Tibial nerve (tissue), 4 donors: ENCODE data around the gene OR8B12.

Experiments used
- CTCF ChIP-seq, 5 experiments: fragments of 200-600 bp in 3 of 5; fragments of 450-650 bp in 2 of 5; sonication (generic) in 3 of 5; IDR thresholded peaks; one replicate each; pipeline ENCODE4 v1.5.1; 2016 to 2019; ENCODE audit warnings: antibody characterized with exemption in 5 of 5, mild to moderate bottlenecking in 3 of 5, moderate library complexity in 2 of 5
- EP300 ChIP-seq, 2 donors: sonication (generic); formaldehyde crosslinking; IDR thresholded peaks; one replicate each; pipeline ENCODE4 v1.6.1; 2017; ENCODE audit warnings: antibody characterized with exemption in 2 of 2, mild to moderate bottlenecking in 1 of 2
- POLR2A ChIP-seq, 2 donors: fragments of 450-650 bp; IDR thresholded peaks; one replicate each; pipeline ENCODE4 v1.6.1; 2017; ENCODE audit warnings: antibody characterized with exemption in 2 of 2, mild to moderate bottlenecking in 2 of 2, moderate library complexity in 2 of 2

- no peak for TF ChIP-seq POLR2A (IDR thresholded peaks at IDR 0.05)
- no peak for TF ChIP-seq CTCF (IDR thresholded peaks at IDR 0.05)
- no peak for TF ChIP-seq EP300 (IDR thresholded peaks at IDR 0.05)
Observed at GRCh38 chr11:124582565-124582964, 39.1 kb upstream of the OR8B12 start.
